GM23248 (cell line): ENCODE data around the gene ARHGEF28.

Source experiments
- EZH2 ChIP-seq: fragments of 200-600 bp; sonication (generic); IDR thresholded peaks from 2 replicates; pipeline ENCODE4 v1.6.1; 2018; ENCODE audit warnings: antibody characterized with exemption, mild to moderate bottlenecking; ENCODE audit not compliant: insufficient read depth, poor library complexity, severe bottlenecking
- EZH2phosphoT487 ChIP-seq: fragments of 200-600 bp; sonication (generic); IDR thresholded peaks from 2 replicates; pipeline ENCODE4 v1.6.1; 2018; ENCODE audit warnings: antibody characterized with exemption, moderate library complexity, mild to moderate bottlenecking, low read depth; ENCODE audit not compliant: insufficient read depth

DNA sequence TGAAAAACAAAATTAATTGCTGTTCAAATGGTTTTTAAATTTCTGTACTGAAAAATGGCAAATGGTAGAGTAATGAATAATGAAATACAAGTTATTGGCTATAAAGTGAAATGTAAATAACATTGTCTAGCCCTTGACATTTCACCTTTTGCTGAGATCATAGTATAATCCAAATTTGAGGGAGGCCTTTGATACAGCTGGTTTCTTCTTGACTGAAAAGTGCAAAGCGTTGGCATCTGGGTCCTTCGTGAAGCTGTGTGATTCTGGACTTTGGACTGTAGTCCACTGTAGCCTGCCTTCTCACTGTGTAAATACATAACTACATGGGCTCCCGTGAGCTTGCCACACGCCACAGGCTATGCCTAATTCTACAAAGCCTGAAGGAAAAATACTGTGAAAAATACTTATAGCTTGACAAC is 52.3 kb downstream of the ARHGEF28 start:
- TF ChIP-seq EZH2phosphoT487 = no peak
- no peak for TF ChIP-seq EZH2
